SU-DHL-6 (cell line): ENCODE data around the gene HOXA3.

Experiments used
- H2AFZ ChIP-seq: fragments of 200-600 bp; sonication (generic); 2 replicates; pipeline ENCODE4 v1.6.1; 2014; ENCODE audit warnings: low read depth, mild to moderate bottlenecking, moderate library complexity, mixed read lengths, antibody characterized with exemption, low read length; ENCODE audit not compliant: severe bottlenecking
- H3F3A ChIP-seq: fragments of 200-600 bp; shearing (Covaris generic); 2 replicates; pipeline ENCODE4 v1.6.0; 2016; ENCODE audit warnings: antibody characterized with exemption, mild to moderate bottlenecking; ENCODE audit not compliant: insufficient read depth
- H3K27ac ChIP-seq: fragments of 200-600 bp; sonication (generic); 2 replicates; pipeline ENCODE4 v1.5.1; 2016; ENCODE audit warnings: low read depth, mild to moderate bottlenecking, low read length, moderate library complexity, mixed read lengths
- H3K27me3 ChIP-seq: fragments of 200-600 bp; sonication (generic), shearing (Covaris generic); 2 replicates; pipeline ENCODE4 v1.6.0; 2014; ENCODE audit warnings: mild to moderate bottlenecking, low read length
- H3K36me3 ChIP-seq: fragments of 200-600 bp; sonication (generic); 2 replicates; pipeline ENCODE4 v1.6.1; 2014; ENCODE audit warnings: mild to moderate bottlenecking, low read length, mixed read lengths
- H3K4me2 ChIP-seq: fragments of 300-600, 200-600 bp; shearing (Covaris generic), sonication (generic); 2 replicates; pipeline ENCODE4 v1.6.0; 2014; ENCODE audit warnings: low read length, low read depth, mild to moderate bottlenecking; ENCODE audit not compliant: poor library complexity, severe bottlenecking
- H3K4me3 ChIP-seq: fragments of 200-600 bp; sonication (generic); 2 replicates; pipeline ENCODE4 v1.5.1; 2014; ENCODE audit warnings: antibody characterized with exemption, low read length, mild to moderate bottlenecking, mixed read lengths; ENCODE audit not compliant: insufficient read depth, poor library complexity, severe bottlenecking
- H3K79me2 ChIP-seq: fragments of 200-600 bp; sonication (generic); 2 replicates; pipeline ENCODE4 v1.6.1; 2014; ENCODE audit warnings: mild to moderate bottlenecking, low read length, moderate library complexity; ENCODE audit not compliant: insufficient read depth
- H3K9ac ChIP-seq: fragments of 200-600 bp; sonication (generic); 2 replicates; pipeline ENCODE4 v1.7.0; 2014; ENCODE audit warnings: mild to moderate bottlenecking, low read length
- H3K9me2 ChIP-seq: fragments of 200-600 bp; sonication (generic); replicated peaks from 2 replicates; pipeline ENCODE4 v1.6.1; 2014; ENCODE audit warnings: low read length; ENCODE audit not compliant: insufficient read depth
- H3K9me3 ChIP-seq: fragments of 200-600 bp; sonication (generic); 2 replicates; pipeline ENCODE4 v1.6.1; 2014; ENCODE audit warnings: low read length, mixed read lengths; ENCODE audit not compliant: insufficient read depth
- H4K20me1 ChIP-seq: fragments of 200-600 bp; sonication (generic); 2 replicates; pipeline ENCODE4 v1.6.1; 2014; ENCODE audit warnings: low read depth, mild to moderate bottlenecking, antibody characterized with exemption, low read length, moderate library complexity, mixed read lengths
- CTCF ChIP-seq: fragments of 200-600 bp; sonication (generic); IDR thresholded peaks from one replicate; pipeline ENCODE4 v1.5.1; 2017; ENCODE audit warnings: antibody characterized with exemption, mild to moderate bottlenecking, low read length, moderate library complexity; ENCODE audit not compliant: insufficient read depth, poor library complexity, severe bottlenecking
- EZH2phosphoT487 ChIP-seq: fragments of 200-600 bp; sonication (generic), shearing (Covaris generic); conservative IDR thresholded peaks from 2 replicates; pipeline ENCODE4 v1.6.1; 2018; ENCODE audit warnings: mild to moderate bottlenecking, antibody characterized with exemption, low read length, moderate library complexity, mixed read lengths

HOXA3 gene

GRCh38 chr7:27189295-27189996, 37.1 kb upstream of the HOXA3 start:
- H3K4me3 ChIP-seq, result no peak overlapping the region
- H2AFZ ChIP-seq, result no peak overlapping the region
- no peaks in the 10 kb centered on the region for H3K9me2 ChIP-seq
- H3K27me3 ChIP-seq, result no peaks in the 10 kb centered on the region
- H3K4me2 ChIP-seq, result no peak overlapping the region
- no peak overlapping the region for H3K9ac ChIP-seq
- H3K79me2 ChIP-seq, result no peaks in the 10 kb centered on the region
- no peaks in the 10 kb centered on the region for H3F3A ChIP-seq
- no peaks in the 10 kb centered on the region for H3K9me3 ChIP-seq
- H4K20me1 ChIP-seq, result no peaks in the 10 kb centered on the region
- no peak overlapping the region for H3K27ac ChIP-seq
- H3K36me3 ChIP-seq, result no peaks in the 10 kb centered on the region
- TF ChIP-seq CTCF, result no peak
- TF ChIP-seq EZH2phosphoT487, result no peak

GRCh38 chr7:27188386-27189294, 36.3 kb upstream of the HOXA3 start:
- Histone ChIP-seq H3K9me3 (no peaks in the 10 kb centered on the region), H3K4me3 (no peak overlapping the region)
- no peak for TF ChIP-seq CTCF
- TF ChIP-seq EZH2phosphoT487, result no peak

GRCh38 chr7:27187475-27188385, 35.3 kb upstream of the HOXA3 start:
- Histone ChIP-seq H3K79me2 (no peaks in the 10 kb centered on the region), H3F3A (no peaks in the 10 kb centered on the region), H3K36me3 (no peaks in the 10 kb centered on the region), H3K9me2 (no peaks in the 10 kb centered on the region), H3K9ac (no peak overlapping the region), H3K27me3 (no peaks in the 10 kb centered on the region), H3K4me3 (no peak overlapping the region), H4K20me1 (no peaks in the 10 kb centered on the region), H3K9me3 (no peaks in the 10 kb centered on the region), H3K27ac (no peak overlapping the region), H2AFZ (no peak overlapping the region), H3K4me2 (no peak overlapping the region)
- TF ChIP-seq CTCF, result no peak
- no peak for TF ChIP-seq EZH2phosphoT487

More at GRCh38 chr7:27188386-27189294, 36.3 kb upstream of the HOXA3 start:
- no peak overlapping the region for H3K4me2 ChIP-seq
- no peaks in the 10 kb centered on the region for H3K36me3 ChIP-seq
- no peak overlapping the region for H3K27ac ChIP-seq
- no peaks in the 10 kb centered on the region for H4K20me1 ChIP-seq
- no peaks in the 10 kb centered on the region for H3K79me2 ChIP-seq
- no peaks in the 10 kb centered on the region for H3K9me2 ChIP-seq
- no peak overlapping the region for H3K9ac ChIP-seq
- H3F3A ChIP-seq, result no peaks in the 10 kb centered on the region
- no peaks in the 10 kb centered on the region for H3K27me3 ChIP-seq
- H2AFZ ChIP-seq, result no peak overlapping the region
